K562 (cell line): Measurements from ENCODE around the gene PTH2. TPM values are rescaled to one million over a fixed set of nuclear protein-coding genes. Genes with fewer than 3 reads are reported as not detected.

Experiments used
- E2F8 ChIP-seq: fragments of 450-650 bp; IDR thresholded peaks from 2 replicates; pipeline ENCODE4 v1.7.1; 2018; ENCODE audit warnings: mild to moderate bottlenecking, low read depth; ENCODE audit not compliant: partially characterized antibody
- HCFC1 ChIP-seq: IDR thresholded peaks from 2 replicates; pipeline ENCODE4 v1.6.1; 2012; ENCODE audit warnings: low read depth, low read length, improper control_type of control experiment
- HDAC1 ChIP-seq, 2 experiments: fragments of 450-650 bp; IDR thresholded peaks; 2 replicates each; pipeline ENCODE4 v1.6.1; 2016 to 2017; ENCODE audit warnings: inconsistent platforms in 1 of 2, mild to moderate bottlenecking in 1 of 2, moderate library complexity in 1 of 2
- HNRNPLL ChIP-seq: fragments of 200-400 bp; formaldehyde crosslinking; IDR thresholded peaks from 2 replicates; pipeline ENCODE4 v1.6.1; 2017; ENCODE audit warnings: low read length, low read depth, mild to moderate bottlenecking; ENCODE audit not compliant: poor library complexity, severe bottlenecking
- MAZ ChIP-seq, 2 experiments: fragments of 450-650 bp in 1 of 2; sonication (generic) in 1 of 2; formaldehyde crosslinking; IDR thresholded peaks in 1 of 2; conservative IDR thresholded peaks in 1 of 2; 2 replicates each; pipeline versions ENCODE4 v1.4.0 to v1.5.0; 2020; ENCODE audit warnings: mild to moderate bottlenecking in 1 of 2, missing genetic modification reagents in 1 of 2
- MCM2 ChIP-seq: fragments of 450-650 bp; IDR thresholded peaks from 2 replicates; pipeline ENCODE4 v1.6.1; 2017; ENCODE audit warnings: low read depth, mild to moderate bottlenecking
- NBN ChIP-seq: fragments of 450-650 bp; IDR thresholded peaks from 2 replicates; pipeline ENCODE4 v1.6.1; 2016; ENCODE audit warnings: low read depth, mild to moderate bottlenecking
- POLR2B ChIP-seq: fragments of 450-650 bp; IDR thresholded peaks from 2 replicates; pipeline ENCODE4 v1.6.1; 2018; ENCODE audit warnings: low read depth; ENCODE audit not compliant: partially characterized antibody
- SP1 ChIP-seq: sonication (generic); formaldehyde crosslinking; IDR thresholded peaks from 2 replicates; pipeline ENCODE4 v1.8.1; 2022; ENCODE audit warnings: mild to moderate bottlenecking, missing genetic modification reagents
- THAP12 ChIP-seq: fragments of 250-450 bp; sonication (Bioruptor Pico); IDR thresholded peaks from 2 replicates; pipeline ENCODE4 v1.9.0; 2021; ENCODE audit warnings: mild to moderate bottlenecking, inconsistent platforms
- ZNF639 ChIP-seq, 2 experiments: fragments of 200-800 bp in 1 of 2; sonication (Bioruptor generic) in 1 of 2; sonication (generic) in 1 of 2; formaldehyde crosslinking in 1 of 2; IDR thresholded peaks in 1 of 2; conservative IDR thresholded peaks in 1 of 2; 2 replicates each; pipeline versions ENCODE4 v1.5.0 to v1.6.1; 2016 to 2020; ENCODE audit warnings: missing compliant biosample characterization in 1 of 2, missing genetic modification characterization in 1 of 2, missing genetic modification reagents in 1 of 2
- polyA plus RNA-seq, 8 experiments: library from polyadenylated mRNA; depleted of rRNA in 4 of 8; stranded (reverse) in 5 of 8; unstranded in 3 of 8; fragments of >200 nt; fragmentation: Nextera tagmentation in 2 of 8; fragmentation: Illumina TruSeq in 1 of 8; extraction: Ambion mirVana in 2 of 8; extraction: Trizol in 1 of 8; gene quantifications; 2 replicates each; pipeline versions ENCODE4 v1.2.1 to v1.2.3, GENCODE V29; 2011 to 2014; ENCODE audit warnings: inconsistent platforms in 1 of 8, missing spikeins in 1 of 8
- total RNA-seq, 7 experiments: library from RNA; depleted of rRNA in 6 of 7; stranded (reverse); fragments of >200 nt in 6 of 7; fragmentation: Illumina TruSeq in 2 of 7; extraction: Trizol in 2 of 7; gene quantifications; 2 replicates each; pipeline versions ENCODE4 v1.2.1 to v1.2.3, GENCODE V29; 2011 to 2021; ENCODE audit warnings: low replicate concordance in 1 of 7
- TF ChIP-seq, protein P1 (sequence below): sonication (generic); formaldehyde crosslinking; IDR thresholded peaks from 2 replicates; pipeline ENCODE4 v1.8.0; 2023; ENCODE audit warnings: mild to moderate bottlenecking, missing genetic modification reagents
- TF ChIP-seq, protein P2 (sequence below), 2 experiments: fragments of 450-650 bp; IDR thresholded peaks; 2 replicates each; pipeline ENCODE4 v1.6.1; 2018; ENCODE audit warnings: mild to moderate bottlenecking in 2 of 2, low read depth in 1 of 2; ENCODE audit not compliant: partially characterized antibody in 2 of 2

The PTH2 gene
- total and polyA plus RNA-seq, 9 of the 15 experiments (the other 6 are each of a cell fraction or from before 2014, with no cell fraction given): 1.3 TPM; not detected in 8

DNA sequence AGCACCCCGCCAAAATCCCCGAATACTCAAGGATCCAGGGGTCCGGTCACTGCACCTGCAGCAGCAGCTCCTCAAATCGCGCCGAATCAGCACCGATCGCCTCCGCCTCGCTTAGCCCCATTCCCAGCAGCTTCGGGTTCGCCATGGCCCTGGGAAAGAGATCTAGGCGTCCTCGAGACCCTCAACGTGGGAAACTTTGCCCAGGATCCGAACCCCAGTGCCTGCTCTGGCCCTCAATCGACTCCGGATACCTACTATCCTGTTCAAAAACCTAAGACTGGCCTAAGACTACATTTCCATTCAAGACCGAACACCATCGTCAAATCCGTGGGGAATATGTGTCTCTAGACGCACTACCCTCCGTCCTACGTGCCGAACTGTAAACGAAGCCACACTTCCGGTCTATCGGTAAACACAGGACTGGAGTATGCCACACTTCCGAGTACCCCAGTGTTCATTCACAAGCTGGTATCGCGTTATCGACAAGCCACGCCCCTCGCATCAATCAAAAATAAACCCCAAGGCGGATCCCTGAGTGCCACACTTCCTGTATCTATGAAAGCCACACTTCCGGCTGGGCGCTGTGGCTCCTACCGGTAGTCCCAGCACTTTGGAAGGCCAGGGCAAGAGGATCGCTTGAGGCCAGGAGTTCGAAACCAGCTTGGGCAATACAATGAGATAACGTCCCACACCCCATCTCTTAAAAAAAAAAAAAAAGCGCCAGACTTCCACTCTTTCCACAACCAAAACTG lies 28.4 kb upstream of the PTH2 start, which contains the start of gene PIH1D1 (continued):
- TF ChIP-seq MAZ (CRISPR knock-in tag; conservative IDR thresholded peaks at IDR 0.05 in 1 of 2, IDR thresholded peaks at IDR 0.05 in 1 of 2) (peak in 1 of 2 experiments; percentile 71; a peak in 2 of 4 replicates), E2F8 (no peak), POLR2B (peak; percentile 75), THAP12 (CRISPR knock-in tag) (peak; percentile 66; the same call in 1 of the 2 replicates), MCM2 (no peak), HCFC1 (peak; percentile 87), ZNF639 (CRISPR knock-in tag; conservative IDR thresholded peaks at IDR 0.05 in 1 of 2, IDR thresholded peaks at IDR 0.05 in 1 of 2) (0 out of 4 replicates have a peak, but pooled peaks of 1 of the 2 experiments have one; percentile 7), NBN (peak; percentile 39; the same call in 1 of the 2 replicates), HDAC1 (IDR thresholded peaks at IDR 0.05) (peak in 1 of 2 experiments; percentile 73; a peak in 2 of 4 replicates), HNRNPLL (peak; percentile 11), SP1 (peak; percentile 91)
- TF ChIP-seq, protein P1, sequence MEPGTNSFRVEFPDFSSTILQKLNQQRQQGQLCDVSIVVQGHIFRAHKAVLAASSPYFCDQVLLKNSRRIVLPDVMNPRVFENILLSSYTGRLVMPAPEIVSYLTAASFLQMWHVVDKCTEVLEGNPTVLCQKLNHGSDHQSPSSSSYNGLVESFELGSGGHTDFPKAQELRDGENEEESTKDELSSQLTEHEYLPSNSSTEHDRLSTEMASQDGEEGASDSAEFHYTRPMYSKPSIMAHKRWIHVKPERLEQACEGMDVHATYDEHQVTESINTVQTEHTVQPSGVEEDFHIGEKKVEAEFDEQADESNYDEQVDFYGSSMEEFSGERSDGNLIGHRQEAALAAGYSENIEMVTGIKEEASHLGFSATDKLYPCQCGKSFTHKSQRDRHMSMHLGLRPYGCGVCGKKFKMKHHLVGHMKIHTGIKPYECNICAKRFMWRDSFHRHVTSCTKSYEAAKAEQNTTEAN: no peak
- TF ChIP-seq, protein P2, sequence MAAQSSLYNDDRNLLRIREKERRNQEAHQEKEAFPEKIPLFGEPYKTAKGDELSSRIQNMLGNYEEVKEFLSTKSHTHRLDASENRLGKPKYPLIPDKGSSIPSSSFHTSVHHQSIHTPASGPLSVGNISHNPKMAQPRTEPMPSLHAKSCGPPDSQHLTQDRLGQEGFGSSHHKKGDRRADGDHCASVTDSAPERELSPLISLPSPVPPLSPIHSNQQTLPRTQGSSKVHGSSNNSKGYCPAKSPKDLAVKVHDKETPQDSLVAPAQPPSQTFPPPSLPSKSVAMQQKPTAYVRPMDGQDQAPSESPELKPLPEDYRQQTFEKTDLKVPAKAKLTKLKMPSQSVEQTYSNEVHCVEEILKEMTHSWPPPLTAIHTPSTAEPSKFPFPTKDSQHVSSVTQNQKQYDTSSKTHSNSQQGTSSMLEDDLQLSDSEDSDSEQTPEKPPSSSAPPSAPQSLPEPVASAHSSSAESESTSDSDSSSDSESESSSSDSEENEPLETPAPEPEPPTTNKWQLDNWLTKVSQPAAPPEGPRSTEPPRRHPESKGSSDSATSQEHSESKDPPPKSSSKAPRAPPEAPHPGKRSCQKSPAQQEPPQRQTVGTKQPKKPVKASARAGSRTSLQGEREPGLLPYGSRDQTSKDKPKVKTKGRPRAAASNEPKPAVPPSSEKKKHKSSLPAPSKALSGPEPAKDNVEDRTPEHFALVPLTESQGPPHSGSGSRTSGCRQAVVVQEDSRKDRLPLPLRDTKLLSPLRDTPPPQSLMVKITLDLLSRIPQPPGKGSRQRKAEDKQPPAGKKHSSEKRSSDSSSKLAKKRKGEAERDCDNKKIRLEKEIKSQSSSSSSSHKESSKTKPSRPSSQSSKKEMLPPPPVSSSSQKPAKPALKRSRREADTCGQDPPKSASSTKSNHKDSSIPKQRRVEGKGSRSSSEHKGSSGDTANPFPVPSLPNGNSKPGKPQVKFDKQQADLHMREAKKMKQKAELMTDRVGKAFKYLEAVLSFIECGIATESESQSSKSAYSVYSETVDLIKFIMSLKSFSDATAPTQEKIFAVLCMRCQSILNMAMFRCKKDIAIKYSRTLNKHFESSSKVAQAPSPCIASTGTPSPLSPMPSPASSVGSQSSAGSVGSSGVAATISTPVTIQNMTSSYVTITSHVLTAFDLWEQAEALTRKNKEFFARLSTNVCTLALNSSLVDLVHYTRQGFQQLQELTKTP (IDR thresholded peaks at IDR 0.05; ENCODE audit: low read depth in 1 of 2, partially characterized antibody in 2 of 2): peak in 1 of 2 experiments; percentile 61
